Measurements from ENCODE around the gene HASPIN. TPM values are rescaled to one million over a fixed set of nuclear protein-coding genes. Genes with fewer than 3 reads are reported as not detected.

The HASPIN gene
- total RNA-seq, 2 donors from 2014 or later: 0.41 TPM; not detected in 1

DNA sequence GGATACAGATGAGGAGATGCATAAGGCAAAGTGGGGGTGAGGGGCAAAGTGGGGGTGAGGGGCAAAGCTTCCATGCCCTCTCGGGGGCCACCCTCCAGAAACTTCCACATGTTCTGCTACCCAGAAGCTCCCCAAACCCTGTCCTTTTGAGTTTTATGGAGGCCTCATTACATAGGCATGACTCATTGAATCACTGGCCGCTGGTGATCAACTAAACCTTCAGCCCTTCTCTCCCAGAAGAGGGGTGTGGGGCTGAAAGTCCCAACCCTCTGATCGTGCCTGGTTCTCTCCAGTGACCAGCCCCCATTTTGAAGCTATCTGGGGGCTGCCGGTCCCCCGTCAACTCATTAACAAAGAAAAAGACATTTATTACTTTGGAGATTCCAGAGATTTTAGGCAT is 49.8 kb downstream of the HASPIN start:
- ATAC-seq (ENCODE audit: insufficient number of reproducible peaks, low FRiP score, low read depth): no peak
- H3K4me3 ChIP-seq: no peak overlapping the region
- no peaks in the 10 kb centered on the region for H3K27me3 ChIP-seq (replicated peaks; ENCODE audit: insufficient read depth)
- no peaks in the 10 kb centered on the region for H3K4me1 ChIP-seq (ENCODE audit: control insufficient read depth in 1 of 2, low read depth in 2 of 2)
- no peaks in the 10 kb centered on the region for H3K9me3 ChIP-seq
- H3K27ac ChIP-seq: no peak overlapping the region
- TF ChIP-seq, protein P1, sequence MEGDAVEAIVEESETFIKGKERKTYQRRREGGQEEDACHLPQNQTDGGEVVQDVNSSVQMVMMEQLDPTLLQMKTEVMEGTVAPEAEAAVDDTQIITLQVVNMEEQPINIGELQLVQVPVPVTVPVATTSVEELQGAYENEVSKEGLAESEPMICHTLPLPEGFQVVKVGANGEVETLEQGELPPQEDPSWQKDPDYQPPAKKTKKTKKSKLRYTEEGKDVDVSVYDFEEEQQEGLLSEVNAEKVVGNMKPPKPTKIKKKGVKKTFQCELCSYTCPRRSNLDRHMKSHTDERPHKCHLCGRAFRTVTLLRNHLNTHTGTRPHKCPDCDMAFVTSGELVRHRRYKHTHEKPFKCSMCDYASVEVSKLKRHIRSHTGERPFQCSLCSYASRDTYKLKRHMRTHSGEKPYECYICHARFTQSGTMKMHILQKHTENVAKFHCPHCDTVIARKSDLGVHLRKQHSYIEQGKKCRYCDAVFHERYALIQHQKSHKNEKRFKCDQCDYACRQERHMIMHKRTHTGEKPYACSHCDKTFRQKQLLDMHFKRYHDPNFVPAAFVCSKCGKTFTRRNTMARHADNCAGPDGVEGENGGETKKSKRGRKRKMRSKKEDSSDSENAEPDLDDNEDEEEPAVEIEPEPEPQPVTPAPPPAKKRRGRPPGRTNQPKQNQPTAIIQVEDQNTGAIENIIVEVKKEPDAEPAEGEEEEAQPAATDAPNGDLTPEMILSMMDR (IDR thresholded peaks at IDR 0.05): no peak
- DNase-seq (ENCODE audit: low spot score): no peak
- H3K36me3 ChIP-seq: no peaks in the 10 kb centered on the region

DNA sequence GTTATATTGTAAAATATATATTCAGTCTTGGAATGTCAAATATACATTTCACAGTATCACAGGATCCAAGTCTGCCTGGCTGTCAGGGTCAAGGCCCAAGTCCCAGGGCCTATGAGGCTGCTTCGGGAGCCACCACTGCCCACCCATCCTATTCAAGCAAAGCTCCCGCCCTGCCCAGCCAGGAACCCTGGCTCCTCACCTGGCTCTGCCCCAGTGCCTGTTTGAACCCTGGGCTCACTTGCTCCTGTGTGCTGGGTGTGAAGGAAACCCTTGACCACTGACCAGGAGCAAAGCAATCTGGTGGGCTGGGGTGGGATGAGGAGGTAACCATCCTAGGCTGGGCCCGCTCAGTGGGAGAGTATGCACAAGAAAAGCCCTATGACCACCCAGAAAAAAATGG is 50.3 kb downstream of the HASPIN start:
- Histone ChIP-seq H3K27ac (no peak overlapping the region), H3K36me3 (no peaks in the 10 kb centered on the region), H3K9me3 (no peaks in the 10 kb centered on the region), H3K4me1 (ENCODE audit: control insufficient read depth in 1 of 2, low read depth in 2 of 2) (no peaks in the 10 kb centered on the region), H3K27me3 (replicated peaks; ENCODE audit: insufficient read depth) (no peaks in the 10 kb centered on the region), H3K4me3 (no peak overlapping the region)
- DNase-seq (ENCODE audit: low spot score) (no peak), ATAC-seq (ENCODE audit: insufficient number of reproducible peaks, low FRiP score, low read depth) (no peak)
- TF ChIP-seq, protein P1 (IDR thresholded peaks at IDR 0.05): no peak

Other genes starting within 250 kb of the HASPIN start
- gene ASPA, start 247.9 kb upstream of the HASPIN start, total RNA-seq: 1 to 10 TPM; 1.4 to 2.6 TPM
- under 1 TPM in 1 of 2 donors, not detected in 1; 0.56 TPM for gene TRPV3, start 166.1 kb upstream of the HASPIN start, total RNA-seq
- 1 to 10 TPM; 5.8 to 7.0 TPM for gene TRPV1, start 114.5 kb upstream of the HASPIN start, total RNA-seq
- gene SHPK, start 87.7 kb upstream of the HASPIN start, total RNA-seq: 10 to 100 TPM; 10.5 to 16.1 TPM
- gene CTNS, start 87.1 kb upstream of the HASPIN start, total RNA-seq: 10 to 100 TPM in 1 of 2 donors, 1 to 10 TPM in 1; 6.6 to 23.3 TPM
- gene TAX1BP3, start 55.3 kb upstream of the HASPIN start, total RNA-seq: 100 to 1,000 TPM; 127 to 243 TPM
- gene EMC6, start 55.1 kb upstream of the HASPIN start, total RNA-seq: 10 to 100 TPM; 10.8 to 17.6 TPM
- gene P2RX5, start 27.7 kb upstream of the HASPIN start, total RNA-seq: 1 to 10 TPM in 1 of 2 donors, not detected in 1; 2.3 TPM
- gene ITGAE, start 77.3 kb downstream of the HASPIN start, total RNA-seq: 10 to 100 TPM in 1 of 2 donors, 1 to 10 TPM in 1; 4.2 to 23.4 TPM
- 10 to 100 TPM; 28.8 to 47.8 TPM for gene NCBP3, start 122.3 kb downstream of the HASPIN start, total RNA-seq
- 1 to 10 TPM; 1.8 to 4.7 TPM for gene CAMKK1, start 169.2 kb downstream of the HASPIN start, total RNA-seq
- 1 to 10 TPM in 1 of 2 donors, under 1 TPM in 1; 0.63 to 7.3 TPM for gene P2RX1, start 192.6 kb downstream of the HASPIN start, total RNA-seq
- gene ATP2A3, start 240.5 kb downstream of the HASPIN start, total RNA-seq: 10 to 100 TPM; 37.2 to 50.4 TPM